Bronchial epithelial cell (primary cell): ENCODE results near the gene OR9I1. TPM values are rescaled to one million over a fixed set of nuclear protein-coding genes. Genes with fewer than 3 reads are reported as not detected.

Experiments used
- DNase-seq: peaks from one replicate; pipeline ENCODE4 v3.0.0-alpha.2; 2010; ENCODE audit warnings: low read depth
- FAIRE-seq: peaks from 2 replicates; lab custom pipeline; 2011; peaks lifted over from hg19 to GRCh38; lab: Jason Lieb, UNC
- H3K27me3 ChIP-seq: 2 replicates; pipeline ENCODE4 v1.5.1; 2011; ENCODE audit warnings: low read length; ENCODE audit not compliant: control insufficient read depth, insufficient read depth
- H3K36me3 ChIP-seq: 2 replicates; pipeline ENCODE4 v1.5.1; 2011; ENCODE audit warnings: low read length; ENCODE audit not compliant: control insufficient read depth, insufficient read depth
- H3K4me3 ChIP-seq: 2 replicates; pipeline ENCODE4 v1.5.1; 2011; ENCODE audit warnings: mild to moderate bottlenecking, low read depth, low read length, control low read depth
- CTCF ChIP-seq: IDR thresholded peaks from 2 replicates; pipeline ENCODE4 v1.5.1; 2011; ENCODE audit warnings: mild to moderate bottlenecking, moderate library complexity, low read length, control low read depth, inconsistent platforms; ENCODE audit not compliant: insufficient read depth, severe bottlenecking
- total RNA-seq: library from RNA; depleted of rRNA; stranded (reverse); fragments of >200 nt; gene quantifications from 2 replicates; pipeline ENCODE4 v1.2.1, GENCODE V29; 2014

Gene OR9I1
- total RNA-seq, 1 donor from 2014 or later: not detected

DNA sequence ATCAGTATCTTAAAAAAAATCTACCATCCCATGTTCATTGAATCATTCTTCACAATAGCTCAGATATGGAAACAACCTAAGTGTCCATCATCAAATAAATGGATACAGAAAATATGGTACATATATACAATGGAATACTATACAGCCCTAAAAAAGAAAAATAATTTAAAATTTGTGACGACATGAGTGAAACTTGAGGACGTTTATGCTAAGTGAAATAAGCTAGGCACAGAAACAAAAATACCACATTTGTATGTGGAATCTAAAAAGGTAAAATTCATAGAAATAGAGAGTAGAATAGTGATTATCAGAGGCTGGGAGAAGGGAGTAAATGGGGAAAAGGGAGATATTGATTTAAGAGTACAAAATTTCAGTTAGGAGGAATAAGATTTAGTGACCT is 38.8 kb downstream of the OR9I1 start:
- FAIRE-seq (no peak), DNase-seq (no peak)
- Histone ChIP-seq H3K4me3 (no peak overlapping the region), H3K27me3 (no peaks in the 10 kb centered on the region), H3K36me3 (no peaks in the 10 kb centered on the region)
- TF ChIP-seq CTCF: no peak

DNA sequence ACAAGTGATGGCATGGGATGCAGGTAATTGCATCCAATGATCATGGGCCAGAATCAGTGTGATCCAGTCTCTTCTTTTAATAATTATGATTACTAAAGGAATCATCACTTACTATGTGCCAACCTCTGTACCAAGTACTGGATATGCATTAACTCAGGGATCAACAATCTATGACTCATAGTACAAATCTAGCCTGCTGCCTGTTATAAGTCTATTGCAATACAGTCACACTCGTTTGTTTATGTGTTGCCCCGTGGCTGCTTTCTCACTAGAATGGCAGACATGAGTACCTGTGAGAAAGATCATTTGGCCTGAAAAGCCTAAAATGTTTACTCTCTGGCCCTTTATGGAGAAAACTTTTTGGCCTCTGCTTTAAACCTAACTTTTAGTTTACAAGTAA is 49.5 kb downstream of the OR9I1 start:
- peak; percentile 91 for DNase-seq
- TF ChIP-seq CTCF: no peak
- Histone ChIP-seq H3K27me3 (no peaks in the 10 kb centered on the region), H3K36me3 (no peaks in the 10 kb centered on the region), H3K4me3 (no peak overlapping the region)
- no peak for FAIRE-seq

DNA sequence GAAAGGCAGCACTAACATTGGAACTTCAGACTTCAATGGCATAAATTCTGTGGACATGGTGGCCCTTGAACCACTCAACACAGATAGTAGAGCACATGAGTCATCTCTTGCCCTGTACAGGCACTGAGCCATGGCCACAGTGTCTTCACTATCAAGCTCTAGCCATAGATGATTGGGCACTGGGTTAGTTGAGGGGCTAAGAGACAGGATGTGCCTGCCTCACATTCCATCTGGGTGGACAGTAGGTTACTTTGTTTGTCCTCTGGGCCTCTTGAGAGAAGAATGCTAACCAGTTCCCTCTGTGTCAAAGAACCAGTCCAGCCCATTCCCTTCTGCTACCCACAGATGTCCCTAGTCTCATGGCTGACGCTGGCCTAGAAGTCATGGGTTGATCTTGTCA is 54.7 kb downstream of the OR9I1 start:
- FAIRE-seq: no peak

GRCh38 chr11:58068655-58069054 is 56.7 kb downstream of the OR9I1 start:
- TF ChIP-seq CTCF: no peak
- Histone ChIP-seq H3K27me3 (no peaks in the 10 kb centered on the region), H3K36me3 (no peaks in the 10 kb centered on the region), H3K4me3 (no peak overlapping the region)
- FAIRE-seq (no peak), DNase-seq (no peak)

More for the DNA sequence above, 54.7 kb downstream of the OR9I1 start:
- H3K36me3 ChIP-seq: no peaks in the 10 kb centered on the region
- no peak for DNase-seq
- H3K4me3 ChIP-seq: no peak overlapping the region
- no peak for TF ChIP-seq CTCF
- no peaks in the 10 kb centered on the region for H3K27me3 ChIP-seq

- Histone ChIP-seq H3K4me3 (no peak overlapping the region), H3K27me3 (no peaks in the 10 kb centered on the region), H3K36me3 (no peaks in the 10 kb centered on the region)
- peak; percentile 34 for DNase-seq
- TF ChIP-seq CTCF: no peak
- no peak for FAIRE-seq
Measured at GRCh38 chr11:58067685-58068084, 57.6 kb downstream of the OR9I1 start.

Other genes with a start within 250 kb of the OR9I1 start
- not detected in 2 replicates for gene OR9Q1, start 101.6 kb downstream of the OR9I1 start, total RNA-seq
- gene OR6Q1, start 94.6 kb downstream of the OR9I1 start, total RNA-seq: not detected in 2 replicates
- gene OR9Q2, start 63.5 kb upstream of the OR9I1 start, total RNA-seq: not detected in 2 replicates
- gene OR1S2, start 78.6 kb upstream of the OR9I1 start, total RNA-seq: not detected in 2 replicates
- gene OR1S1, start 87.2 kb upstream of the OR9I1 start, total RNA-seq: not detected in 2 replicates
- gene OR10Q1, start 103.4 kb upstream of the OR9I1 start, total RNA-seq: not detected in 2 replicates
- not detected in 2 replicates for gene OR10W1, start 142.7 kb upstream of the OR9I1 start, total RNA-seq
- not detected in 2 replicates for gene OR5B17, start 233.5 kb upstream of the OR9I1 start, total RNA-seq